ENCODE data around the gene CERS6. TPM values are rescaled to one million over a fixed set of nuclear protein-coding genes. Genes with fewer than 3 reads are reported as not detected.
A peak's percentile ranks its signal among the peaks of the same experiment; 100 is the strongest.

The CERS6 gene
- total and polyA plus RNA-seq, 3 experiments from 2014 or later, result 3.6 to 7.8 (median 7.7) TPM

DNA sequence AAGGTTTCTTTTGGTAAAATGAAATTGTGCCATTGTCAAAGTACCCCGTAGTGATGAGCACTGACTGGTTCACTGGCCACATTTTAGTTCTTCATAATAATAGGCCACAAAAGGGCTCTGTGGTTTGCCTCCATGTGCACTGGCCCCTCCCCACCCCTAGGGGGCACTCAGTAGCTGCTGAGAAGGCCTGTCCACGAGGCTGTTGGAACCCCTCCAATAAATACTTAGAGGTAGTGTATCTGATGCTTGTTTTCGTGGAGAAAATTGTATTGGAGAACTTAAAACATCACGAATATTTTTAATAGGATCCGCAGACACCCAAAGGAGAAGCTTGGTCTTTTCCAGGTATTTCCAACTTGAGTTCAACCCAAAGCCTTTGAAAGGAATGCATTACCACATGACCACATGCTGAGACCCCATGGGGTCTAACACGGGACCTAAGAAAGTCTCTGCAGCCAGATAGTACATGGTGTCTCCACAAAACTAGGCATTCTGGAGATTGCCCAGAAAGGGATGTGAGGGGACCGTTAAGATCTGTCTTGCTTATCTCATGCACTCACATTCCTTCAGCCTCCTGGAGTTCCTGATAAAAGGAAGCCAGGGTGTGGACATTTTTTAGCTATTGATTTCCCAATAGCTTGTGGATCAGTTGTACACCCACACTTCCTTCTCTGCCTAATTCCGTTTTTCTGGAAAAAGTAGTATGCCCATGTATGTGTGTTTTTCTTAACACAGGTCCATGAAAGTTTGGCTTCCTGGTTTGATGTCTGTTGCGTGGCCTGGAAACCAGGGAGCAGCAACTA lies 317.8 kb downstream of the CERS6 start:
- Histone ChIP-seq H3K9me3 (ENCODE audit: low read length) (no peaks in the 10 kb centered on the region), H3K27me3 (ENCODE audit: insufficient read depth, low read length, poor library complexity, severe bottlenecking) (no peaks in the 10 kb centered on the region), H3K4me3 (ENCODE audit: low read length) (no peak overlapping the region), H3K4me1 (ENCODE audit: insufficient read depth, low read length) (no peaks in the 10 kb centered on the region), H3K27ac (ENCODE audit: low read depth, low read length) (peak overlapping the region; percentile 40), H3K36me3 (ENCODE audit: insufficient read depth, low read length) (no peaks in the 10 kb centered on the region)
- POLR2A ChIA-PET, result no interaction called here
- no peaks in the 10 kb centered on the region for H3K27me3 Mint-ChIP-seq
- CTCF ChIA-PET, result no interaction called here
- H3K4me3 Mint-ChIP-seq, result no peak overlapping the region
- DNase-seq, result no peak
- H3K36me3 Mint-ChIP-seq, result peaks cover 0 to 31% (median 10%) of the 10 kb centered on the region in 3 donors
- H3K27ac Mint-ChIP-seq, result no peak overlapping the region
- no peaks in the 10 kb centered on the region for H3K4me1 Mint-ChIP-seq
- H3K9me3 Mint-ChIP-seq, result peaks cover 0 to 3% (median 0%) of the 10 kb centered on the region in 5 donors

GRCh38 chr2:168775837-168776236 lies 319.8 kb downstream of the CERS6 start:
- Histone ChIP-seq H3K27ac (ENCODE audit: low read depth, low read length) (no peak overlapping the region), H3K4me3 (ENCODE audit: low read length) (no peak overlapping the region), H3K27me3 (ENCODE audit: insufficient read depth, low read length, poor library complexity, severe bottlenecking) (no peaks in the 10 kb centered on the region), H3K36me3 (ENCODE audit: insufficient read depth, low read length) (no peaks in the 10 kb centered on the region), H3K9me3 (ENCODE audit: low read length) (no peaks in the 10 kb centered on the region), H3K4me1 (ENCODE audit: insufficient read depth, low read length) (no peaks in the 10 kb centered on the region)
- no peak overlapping the region for H3K4me3 Mint-ChIP-seq
- POLR2A ChIA-PET, result no interaction called here
- peaks cover 0 to 3% (median 0%) of the 10 kb centered on the region in 5 donors for H3K9me3 Mint-ChIP-seq
- H3K27me3 Mint-ChIP-seq, result no peaks in the 10 kb centered on the region
- H3K4me1 Mint-ChIP-seq, result no peaks in the 10 kb centered on the region
- H3K36me3 Mint-ChIP-seq, result peaks cover 0 to 21% (median 4%) of the 10 kb centered on the region in 3 donors
- no peak for DNase-seq
- CTCF ChIA-PET, result no interaction called here
- no peak overlapping the region for H3K27ac Mint-ChIP-seq

DNA sequence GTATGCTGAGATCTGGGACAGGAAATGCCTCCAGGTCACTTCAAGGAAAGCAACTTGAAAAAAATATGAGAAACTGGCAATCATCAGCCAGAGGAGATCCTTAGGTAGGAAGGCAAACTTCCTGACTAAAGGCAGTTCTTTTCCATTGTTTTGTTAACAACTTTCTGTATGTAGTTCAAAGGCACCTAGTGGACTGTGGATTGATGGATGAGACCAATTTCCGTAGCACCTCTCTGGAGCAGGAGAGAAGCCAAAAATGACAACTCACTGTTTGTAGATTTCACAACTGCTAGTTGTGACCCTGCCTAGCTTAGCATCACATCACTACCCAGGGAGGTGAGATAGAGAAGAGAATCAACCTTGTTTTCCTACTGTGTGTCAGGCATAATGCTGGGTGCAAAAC lies 324.6 kb downstream of the CERS6 start:
- Mint-ChIP-seq H3K27ac (no peak overlapping the region), H3K27me3 (no peaks in the 10 kb centered on the region), H3K36me3 (peaks cover 0 to 5% (median 0%) of the 10 kb centered on the region in 3 donors), H3K4me3 (no peak overlapping the region), H3K4me1 (peaks cover 0 to 5% (median 0%) of the 10 kb centered on the region in 3 donors), H3K9me3 (no peaks in the 10 kb centered on the region)
- no peaks in the 10 kb centered on the region for H3K4me1 ChIP-seq (ENCODE audit: insufficient read depth, low read length)
- DNase-seq, result no peak
- POLR2A ChIA-PET, result no interaction called here
- no peaks in the 10 kb centered on the region for H3K9me3 ChIP-seq (ENCODE audit: low read length)
- H3K27me3 ChIP-seq (ENCODE audit: insufficient read depth, low read length, poor library complexity, severe bottlenecking), result no peaks in the 10 kb centered on the region
- no peak overlapping the region for H3K4me3 ChIP-seq (ENCODE audit: low read length)
- H3K36me3 ChIP-seq (ENCODE audit: insufficient read depth, low read length), result no peaks in the 10 kb centered on the region
- no peak overlapping the region for H3K27ac ChIP-seq (ENCODE audit: low read depth, low read length)
- CTCF ChIA-PET, result no interaction called here

DNA sequence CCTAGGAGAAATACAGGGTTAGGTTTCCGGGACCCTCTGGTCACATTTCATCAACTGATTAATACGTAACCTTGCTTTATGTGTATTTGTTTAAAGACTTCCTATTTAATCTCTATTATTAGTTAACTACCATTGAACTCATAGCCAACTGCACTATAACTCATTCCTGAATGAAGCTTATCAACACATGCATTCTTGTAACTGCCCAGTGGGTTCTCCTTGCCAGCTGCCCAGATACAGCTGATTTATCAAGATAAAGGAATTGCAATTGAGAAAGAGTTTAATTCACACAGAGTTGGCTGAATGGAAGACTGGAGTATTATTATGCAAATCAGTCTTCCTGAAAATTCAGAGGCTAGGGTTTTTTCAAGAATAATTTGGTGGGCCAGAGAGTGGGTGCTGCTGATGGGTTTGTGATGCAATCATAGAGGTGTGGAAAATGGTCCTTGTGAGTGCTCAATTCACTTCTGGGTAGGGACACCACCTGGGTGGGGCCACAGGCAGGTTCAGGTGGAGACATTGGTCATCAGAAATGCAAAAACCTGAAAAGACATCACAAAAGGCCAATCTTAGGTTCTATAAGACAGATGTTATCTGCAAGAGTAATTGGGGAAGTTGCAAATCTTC lies 325.2 kb downstream of the CERS6 start:
- Histone ChIP-seq H3K27me3 (ENCODE audit: insufficient read depth, low read length, poor library complexity, severe bottlenecking) (no peaks in the 10 kb centered on the region), H3K36me3 (ENCODE audit: insufficient read depth, low read length) (no peaks in the 10 kb centered on the region), H3K4me3 (ENCODE audit: low read length) (no peak overlapping the region), H3K4me1 (ENCODE audit: insufficient read depth, low read length) (no peaks in the 10 kb centered on the region), H3K9me3 (ENCODE audit: low read length) (no peaks in the 10 kb centered on the region), H3K27ac (ENCODE audit: low read depth, low read length) (no peak overlapping the region)
- H3K4me1 Mint-ChIP-seq, result peaks cover 0 to 5% (median 0%) of the 10 kb centered on the region in 3 donors
- DNase-seq, result no peak
- no peak overlapping the region for H3K4me3 Mint-ChIP-seq
- POLR2A ChIA-PET, result no interaction called here
- H3K27me3 Mint-ChIP-seq, result no peaks in the 10 kb centered on the region
- CTCF ChIA-PET, result no interaction called here
- H3K9me3 Mint-ChIP-seq, result no peaks in the 10 kb centered on the region
- H3K27ac Mint-ChIP-seq, result no peak overlapping the region
- H3K36me3 Mint-ChIP-seq, result no peaks in the 10 kb centered on the region

GRCh38 chr2:168782271-168782670 lies 326.2 kb downstream of the CERS6 start:
- H3K27ac ChIP-seq (ENCODE audit: low read depth, low read length), result no peak overlapping the region
- Mint-ChIP-seq H3K4me1 (peaks cover 0 to 5% (median 0%) of the 10 kb centered on the region in 3 donors), H3K36me3 (no peaks in the 10 kb centered on the region), H3K27ac (no peak overlapping the region), H3K27me3 (no peaks in the 10 kb centered on the region), H3K4me3 (peak overlapping the region in 1 of 7 donors; percentile 51), H3K9me3 (no peaks in the 10 kb centered on the region)
- no peaks in the 10 kb centered on the region for H3K36me3 ChIP-seq (ENCODE audit: insufficient read depth, low read length)
- no peak for DNase-seq
- no peaks in the 10 kb centered on the region for H3K27me3 ChIP-seq (ENCODE audit: insufficient read depth, low read length, poor library complexity, severe bottlenecking)
- H3K4me1 ChIP-seq (ENCODE audit: insufficient read depth, low read length), result no peaks in the 10 kb centered on the region
- no peak overlapping the region for H3K4me3 ChIP-seq (ENCODE audit: low read length)
- CTCF ChIA-PET, result no interaction called here
- POLR2A ChIA-PET, result no interaction called here
- H3K9me3 ChIP-seq (ENCODE audit: low read length), result no peaks in the 10 kb centered on the region

- no peaks in the 10 kb centered on the region for H3K9me3 Mint-ChIP-seq
These were observed 328.9 kb downstream of the CERS6 start for GRCh38 chr2:168784993-168785392.

GRCh38 chr2:168787098-168787781 lies 331.2 kb downstream of the CERS6 start:
- Histone ChIP-seq H3K9me3 (ENCODE audit: low read length) (no peaks in the 10 kb centered on the region), H3K27ac (ENCODE audit: low read depth, low read length) (no peak overlapping the region), H3K4me1 (ENCODE audit: insufficient read depth, low read length) (no peaks in the 10 kb centered on the region), H3K36me3 (ENCODE audit: insufficient read depth, low read length) (no peaks in the 10 kb centered on the region), H3K4me3 (ENCODE audit: low read length) (no peak overlapping the region), H3K27me3 (ENCODE audit: insufficient read depth, low read length, poor library complexity, severe bottlenecking) (no peaks in the 10 kb centered on the region)
- Mint-ChIP-seq H3K27me3 (no peaks in the 10 kb centered on the region), H3K27ac (no peak overlapping the region), H3K4me1 (peaks cover 0 to under 1% (median 0%) of the 10 kb centered on the region in 3 donors), H3K36me3 (peaks cover 0 to 4% (median 0%) of the 10 kb centered on the region in 3 donors), H3K4me3 (no peak overlapping the region), H3K9me3 (peaks cover 0 to 2% (median 0%) of the 10 kb centered on the region in 5 donors)
- POLR2A ChIA-PET, result no interaction called here
- CTCF ChIA-PET, result no interaction called here
- DNase-seq, result no peak

More at GRCh38 chr2:168784993-168785392, 328.9 kb downstream of the CERS6 start:
- Mint-ChIP-seq H3K4me1 (peaks cover 0 to 5% (median 0%) of the 10 kb centered on the region in 3 donors), H3K4me3 (no peak overlapping the region), H3K27ac (no peak overlapping the region), H3K36me3 (no peaks in the 10 kb centered on the region), H3K27me3 (no peaks in the 10 kb centered on the region)
- POLR2A ChIA-PET, result no interaction called here
- Histone ChIP-seq H3K4me1 (ENCODE audit: insufficient read depth, low read length) (no peaks in the 10 kb centered on the region), H3K27ac (ENCODE audit: low read depth, low read length) (no peak overlapping the region), H3K27me3 (ENCODE audit: insufficient read depth, low read length, poor library complexity, severe bottlenecking) (no peaks in the 10 kb centered on the region), H3K9me3 (ENCODE audit: low read length) (no peaks in the 10 kb centered on the region), H3K4me3 (ENCODE audit: low read length) (no peak overlapping the region), H3K36me3 (ENCODE audit: insufficient read depth, low read length) (no peaks in the 10 kb centered on the region)
- DNase-seq, result no peak
- CTCF ChIA-PET, result no interaction called here

DNA sequence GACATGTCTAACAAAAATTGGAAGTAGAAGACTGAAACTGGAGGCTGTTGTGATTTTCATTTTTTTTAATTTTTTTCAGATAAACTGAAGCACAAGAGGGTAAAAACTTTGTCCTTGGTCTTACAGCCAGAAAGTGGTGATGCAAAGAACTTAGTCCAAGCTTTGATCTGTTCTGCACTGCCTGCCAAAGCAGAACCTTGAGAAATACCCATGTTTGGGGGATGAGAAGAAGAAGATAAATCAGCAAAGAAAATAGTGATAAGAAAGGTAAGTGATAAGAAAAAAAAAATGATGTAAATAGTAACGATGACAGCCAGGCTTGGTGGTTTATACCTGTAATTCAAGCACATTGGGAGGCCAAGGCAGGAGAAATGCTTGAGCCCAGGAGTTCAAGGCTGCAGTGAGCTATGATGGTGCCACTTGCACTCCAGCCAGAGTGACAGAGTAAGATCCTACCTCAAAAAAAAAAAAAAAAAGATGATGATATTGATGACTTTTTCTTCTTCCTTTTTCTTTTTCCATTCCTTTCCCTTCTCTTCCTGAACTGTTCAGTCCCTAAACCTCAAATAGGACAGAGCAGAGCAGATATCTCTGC lies 331.8 kb downstream of the CERS6 start:
- Histone ChIP-seq H3K4me1 (ENCODE audit: insufficient read depth, low read length) (no peaks in the 10 kb centered on the region), H3K27me3 (ENCODE audit: insufficient read depth, low read length, poor library complexity, severe bottlenecking) (no peaks in the 10 kb centered on the region), H3K4me3 (ENCODE audit: low read length) (no peak overlapping the region), H3K9me3 (ENCODE audit: low read length) (no peaks in the 10 kb centered on the region), H3K27ac (ENCODE audit: low read depth, low read length) (no peak overlapping the region), H3K36me3 (ENCODE audit: insufficient read depth, low read length) (no peaks in the 10 kb centered on the region)
- Mint-ChIP-seq H3K4me1 (no peaks in the 10 kb centered on the region), H3K9me3 (peaks cover 0 to 2% (median 0%) of the 10 kb centered on the region in 5 donors), H3K27me3 (no peaks in the 10 kb centered on the region), H3K27ac (no peak overlapping the region), H3K4me3 (no peak overlapping the region), H3K36me3 (peaks cover 0 to 4% (median 0%) of the 10 kb centered on the region in 3 donors)
- ChIA-PET POLR2A (no interaction called here), CTCF (no interaction called here)
- no peak for DNase-seq
